Endothelial cell of umbilical vein (primary cell): ENCODE results near the gene IL36B. TPM values are rescaled to one million over a fixed set of nuclear protein-coding genes. Genes with fewer than 3 reads are reported as not detected.

Experiments used
- BruUV-seq: library from RNA; stranded (reverse); fragments of 400-500 nt; replicated peaks from 2 replicates; lab custom pipeline; 2021; lab: Mats Ljungman, UMichigan
- CTCF ChIA-PET: fragments of 300-600, 350-600 bp; sonication (Branson Sonifier 250); formaldehyde crosslinking; loops from one replicate; lab custom pipeline; 2021; ENCODE audit warnings: antibody characterized with exemption, inconsistent platforms; lab: Charles Lee
- POLR2A ChIA-PET: fragments of 300-600, 350-600 bp; sonication (Branson Sonifier 250); formaldehyde crosslinking; loops from one replicate; lab custom pipeline; 2021; ENCODE audit warnings: antibody characterized with exemption, inconsistent platforms; lab: Charles Lee
- DNase-seq: peaks from one replicate; pipeline ENCODE4 v3.0.0-alpha.2; 2011; ENCODE audit warnings: low read depth, low spot score
- FAIRE-seq: peaks from 2 replicates; lab custom pipeline; 2011; peaks lifted over from hg19 to GRCh38; lab: Jason Lieb, UNC
- H2AFZ ChIP-seq: 2 replicates; pipeline ENCODE4 v1.6.0; 2012; ENCODE audit warnings: low read depth, low read length, control low read depth, inconsistent platforms
- H3K27ac ChIP-seq: 2 replicates; pipeline ENCODE4 v1.5.1; 2011; ENCODE audit warnings: low read depth, mild to moderate bottlenecking, control low read depth, low read length, moderate library complexity; ENCODE audit not compliant: insufficient read depth
- H3K27me3 ChIP-seq, 2 experiments: 2 replicates each; pipeline versions ENCODE4 v1.6.0 to v1.6.1; 2011; ENCODE audit warnings: low read length in 2 of 2, mixed read lengths in 1 of 2; ENCODE audit not compliant: control insufficient read depth in 2 of 2, insufficient read depth in 2 of 2
- H3K36me3 ChIP-seq, 2 experiments: 2 replicates in 1 of 2; 3 replicates in 1 of 2; pipeline ENCODE4 v1.5.1; 2011; ENCODE audit warnings: low read length in 2 of 2, mild to moderate bottlenecking in 1 of 2, moderate library complexity in 1 of 2; ENCODE audit not compliant: control insufficient read depth in 2 of 2, insufficient read depth in 2 of 2; ENCODE audit errors: extremely low read depth in 1 of 2
- H3K4me1 ChIP-seq: 3 replicates; pipeline ENCODE4 v1.5.1; 2011; ENCODE audit warnings: mild to moderate bottlenecking, low read length; ENCODE audit not compliant: control insufficient read depth, insufficient read depth; ENCODE audit errors: extremely low read depth
- H3K4me2 ChIP-seq: 2 replicates; pipeline ENCODE4 v1.6.1; 2011; ENCODE audit warnings: low read length, control low read depth, mixed read lengths; ENCODE audit not compliant: insufficient read depth
- H3K4me3 ChIP-seq, 3 experiments: fragments of 200-600 bp in 1 of 3; sonication (generic), shearing (Covaris generic) in 1 of 3; replicated peaks in 1 of 3; 2 replicates each; pipeline ENCODE4 v1.5.1; 2011 to 2016; ENCODE audit warnings: control low read depth in 3 of 3, low read length in 3 of 3, mild to moderate bottlenecking in 2 of 3, inconsistent platforms in 1 of 3, low read depth in 1 of 3, moderate library complexity in 1 of 3; ENCODE audit not compliant: insufficient read depth in 1 of 3
- H3K79me2 ChIP-seq: 2 replicates; pipeline ENCODE4 v1.6.0; 2012; ENCODE audit warnings: low read length, inconsistent platforms; ENCODE audit not compliant: control insufficient read depth, insufficient read depth
- H3K9ac ChIP-seq: replicated peaks from 2 replicates; pipeline ENCODE3; 2011; ENCODE audit warnings: low read length, control low read depth; ENCODE audit not compliant: insufficient read depth; ENCODE audit errors: extremely low read depth
- H3K9me1 ChIP-seq: replicated peaks from 3 replicates; pipeline ENCODE4 v1.6.0; 2011; ENCODE audit warnings: mild to moderate bottlenecking, low read length; ENCODE audit not compliant: control insufficient read depth, insufficient read depth; ENCODE audit errors: extremely low read depth
- H3K9me3 ChIP-seq: replicated peaks from 2 replicates; pipeline ENCODE4 v1.5.1; 2012; ENCODE audit warnings: low read length, inconsistent platforms; ENCODE audit not compliant: control insufficient read depth, insufficient read depth
- H4K20me1 ChIP-seq: replicated peaks from 2 replicates; pipeline ENCODE3; 2011; ENCODE audit warnings: mild to moderate bottlenecking, low read length; ENCODE audit not compliant: control insufficient read depth, insufficient read depth; ENCODE audit errors: extremely low read depth
- EZH2 ChIP-seq: IDR thresholded peaks from 2 replicates; pipeline ENCODE4 v1.6.1; 2012; ENCODE audit warnings: borderline replicate concordance, low read depth, mild to moderate bottlenecking, moderate library complexity, low read length, inconsistent platforms; ENCODE audit not compliant: severe bottlenecking
- FOS ChIP-seq: IDR thresholded peaks from 2 replicates; pipeline ENCODE4 v1.6.1; 2011; ENCODE audit warnings: mild to moderate bottlenecking, low read length, moderate library complexity, borderline replicate concordance; ENCODE audit not compliant: insufficient read depth
- JUN ChIP-seq: IDR thresholded peaks from 2 replicates; pipeline ENCODE4 v1.6.1; 2011; ENCODE audit warnings: borderline replicate concordance, low read depth; ENCODE audit not compliant: insufficient read length, insufficient read depth
- POLR2A ChIP-seq: IDR thresholded peaks from 2 replicates; pipeline ENCODE4 v1.6.1; 2012; ENCODE audit warnings: low read depth, mild to moderate bottlenecking, control low read depth, low read length
- dilution Hi-C: fragments of 300-500 bp; cut with MboI; formaldehyde crosslinking; loops from one replicate; pipeline ENCODE4 v1.15.0; 2019; ENCODE audit warnings: low sequenced_read_pairs; ENCODE audit not compliant: extremely low pct_ligation_motif_present
- intact Hi-C: fragments of 100-400 bp; cut with micrococcal nuclease; formaldehyde crosslinking; loops from one replicate; pipeline ENCODE4 v1.10.0; 2022
- polyA plus RNA-seq, 4 experiments: library from polyadenylated mRNA; depleted of rRNA in 3 of 4; stranded (reverse) in 3 of 4; unstranded in 1 of 4; fragments of >200 nt; gene quantifications; 2 replicates each; pipeline versions ENCODE4 v1.2.1 to v1.2.3, GENCODE V29; 2011 to 2012; ENCODE audit warnings: missing spikeins in 1 of 4
- total RNA-seq: library from RNA; stranded (reverse); gene quantifications from 2 replicates; pipeline ENCODE4 v1.2.3, GENCODE V29; 2021
- TF ChIP-seq, protein P1 (sequence below), 2 donors: IDR thresholded peaks; 1 replicate in 1 of 2; 2 replicates in 1 of 2; pipeline ENCODE4 v1.5.1; 2011; ENCODE audit warnings: low read length in 2 of 2, mild to moderate bottlenecking in 2 of 2, moderate library complexity in 2 of 2, control low read depth in 1 of 2, inconsistent platforms in 1 of 2, low read depth in 1 of 2; ENCODE audit not compliant: insufficient read depth in 1 of 2; ENCODE audit errors: extremely low read depth in 1 of 2

IL36B gene
- total and polyA plus RNA-seq, 2 donors (not counting 3 experiments of a cell fraction or from before 2014, with no cell fraction given), result not detected

DNA sequence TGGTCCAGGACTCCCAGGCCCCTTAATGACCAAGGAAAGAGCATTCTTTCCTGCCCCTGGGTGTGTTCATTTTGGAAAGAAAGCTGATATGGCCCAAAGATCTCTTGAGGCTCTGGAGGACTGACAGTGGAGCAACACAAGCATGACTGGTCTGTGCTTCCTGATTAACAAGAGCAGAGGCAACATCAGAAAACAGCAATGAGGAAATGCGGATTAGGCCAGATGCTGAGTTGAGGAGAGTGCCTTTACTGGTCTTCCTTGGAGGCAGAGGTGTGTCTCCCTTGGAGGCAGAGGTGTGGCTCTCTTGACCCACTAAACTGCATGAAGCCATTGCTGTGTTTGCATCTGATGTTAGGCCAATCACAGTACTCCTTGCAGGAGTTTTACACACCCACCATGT lies 19.9 kb downstream of the IL36B start:
- Histone ChIP-seq H4K20me1 (no peaks in the 10 kb centered on the region), H3K4me2 (no peak overlapping the region), H2AFZ (no peak overlapping the region), H3K79me2 (no peaks in the 10 kb centered on the region), H3K9ac (no peak overlapping the region), H3K36me3 (no peaks in the 10 kb centered on the region), H3K4me3 (no peak overlapping the region), H3K9me1 (no peaks in the 10 kb centered on the region), H3K9me3 (no peaks in the 10 kb centered on the region), H3K4me1 (no peaks in the 10 kb centered on the region), H3K27me3 (peaks cover 0 to 10% of the 10 kb centered on the region in 2 experiments), H3K27ac (no peak overlapping the region)
- no peak for TF ChIP-seq EZH2
- no TSS peak for BruUV-seq
- ChIA-PET CTCF (no interaction called here), POLR2A (no interaction called here)
- intact Hi-C loops (no loop called here), dilution Hi-C loops (no loop called here)
- DNase-seq, result no peak
- no peak for FAIRE-seq

GRCh38 chr2:113028112-113028511 lies 24.6 kb downstream of the IL36B start:
- Histone ChIP-seq H3K4me2 (no peak overlapping the region), H3K4me3 (no peak overlapping the region), H3K79me2 (no peaks in the 10 kb centered on the region), H3K9me3 (no peaks in the 10 kb centered on the region), H3K27ac (no peak overlapping the region), H3K4me1 (no peaks in the 10 kb centered on the region), H3K9ac (no peak overlapping the region), H3K27me3 (peaks cover 1 to 13% of the 10 kb centered on the region in 2 experiments), H3K9me1 (no peaks in the 10 kb centered on the region), H3K36me3 (no peaks in the 10 kb centered on the region), H2AFZ (no peak overlapping the region), H4K20me1 (no peaks in the 10 kb centered on the region)
- dilution Hi-C loops (no loop called here), intact Hi-C loops (no loop called here)
- FAIRE-seq (no peak), DNase-seq (no peak)
- TF ChIP-seq, protein P1, sequence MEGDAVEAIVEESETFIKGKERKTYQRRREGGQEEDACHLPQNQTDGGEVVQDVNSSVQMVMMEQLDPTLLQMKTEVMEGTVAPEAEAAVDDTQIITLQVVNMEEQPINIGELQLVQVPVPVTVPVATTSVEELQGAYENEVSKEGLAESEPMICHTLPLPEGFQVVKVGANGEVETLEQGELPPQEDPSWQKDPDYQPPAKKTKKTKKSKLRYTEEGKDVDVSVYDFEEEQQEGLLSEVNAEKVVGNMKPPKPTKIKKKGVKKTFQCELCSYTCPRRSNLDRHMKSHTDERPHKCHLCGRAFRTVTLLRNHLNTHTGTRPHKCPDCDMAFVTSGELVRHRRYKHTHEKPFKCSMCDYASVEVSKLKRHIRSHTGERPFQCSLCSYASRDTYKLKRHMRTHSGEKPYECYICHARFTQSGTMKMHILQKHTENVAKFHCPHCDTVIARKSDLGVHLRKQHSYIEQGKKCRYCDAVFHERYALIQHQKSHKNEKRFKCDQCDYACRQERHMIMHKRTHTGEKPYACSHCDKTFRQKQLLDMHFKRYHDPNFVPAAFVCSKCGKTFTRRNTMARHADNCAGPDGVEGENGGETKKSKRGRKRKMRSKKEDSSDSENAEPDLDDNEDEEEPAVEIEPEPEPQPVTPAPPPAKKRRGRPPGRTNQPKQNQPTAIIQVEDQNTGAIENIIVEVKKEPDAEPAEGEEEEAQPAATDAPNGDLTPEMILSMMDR (IDR thresholded peaks at IDR 0.05; ENCODE audit: extremely low read depth in 1 of 2, insufficient read depth in 1 of 2, low read depth in 1 of 2, low read length in 2 of 2), result no peak
- TF ChIP-seq POLR2A (no peak), EZH2 (no peak), JUN (no peak), FOS (no peak)
- no TSS peak for BruUV-seq
- CTCF ChIA-PET, result interaction anchor here (1.0 kb wide), 2 partner anchors 10 to 69 kb away, joined by 3 read pairs; no protein-coding TSS in a partner anchor
- POLR2A ChIA-PET, result no interaction called here
